ENCODE measurements around the gene PLEKHA4.
"Not testable (repeated sequence)": the region's sequence is repeated elsewhere in the genome, so short reads cannot be mapped to it uniquely, and the experiment has no call there.

The PLEKHA4 gene

GRCh38 chr19:48862827-48863226 lies 5.6 kb downstream of the PLEKHA4 start:
- Histone ChIP-seq H2AFZ (ENCODE audit: low read length, unreplicated experiment) (no peak overlapping the region), H3K4me1 (ENCODE audit: control insufficient read depth, insufficient read depth, low read length, unreplicated experiment) (peaks cover 5% of the 10 kb centered on the region), H3K27ac (ENCODE audit: low read depth, low read length) (no peak overlapping the region), H3K4me3 (ENCODE audit: low read depth, low read length) (no peak overlapping the region), H3K27me3 (ENCODE audit: insufficient read depth, low read length) (no peaks in the 10 kb centered on the region), H3K79me2 (ENCODE audit: control insufficient read depth, insufficient read depth, low read length, unreplicated experiment) (peaks cover 22% of the 10 kb centered on the region), H3K36me3 (ENCODE audit: insufficient read depth, low read length) (peaks cover 15% of the 10 kb centered on the region)

GRCh38 chr19:48861313-48861712 lies 7.1 kb downstream of the PLEKHA4 start:
- H3K4me3 ChIP-seq (ENCODE audit: low read depth, low read length) = no peak overlapping the region
- H3K4me1 ChIP-seq (ENCODE audit: control insufficient read depth, insufficient read depth, low read length, unreplicated experiment) = peaks cover 2% of the 10 kb centered on the region
- no peaks in the 10 kb centered on the region for H3K27me3 ChIP-seq (ENCODE audit: insufficient read depth, low read length)
- no peak overlapping the region for H2AFZ ChIP-seq (ENCODE audit: low read length, unreplicated experiment)
- peaks cover 8% of the 10 kb centered on the region for H3K79me2 ChIP-seq (ENCODE audit: control insufficient read depth, insufficient read depth, low read length, unreplicated experiment)
- H3K36me3 ChIP-seq (ENCODE audit: insufficient read depth, low read length) = peaks cover 15% of the 10 kb centered on the region
- no peak overlapping the region for H3K27ac ChIP-seq (ENCODE audit: low read depth, low read length)

GRCh38 chr19:48859711-48860572 lies 8.5 kb downstream of the PLEKHA4 start:
- Histone ChIP-seq H3K79me2 (ENCODE audit: control insufficient read depth, insufficient read depth, low read length, unreplicated experiment) (peaks cover 3% of the 10 kb centered on the region), H2AFZ (ENCODE audit: low read length, unreplicated experiment) (no peak overlapping the region), H3K27ac (ENCODE audit: low read depth, low read length) (no peak overlapping the region), H3K4me3 (ENCODE audit: low read depth, low read length) (no peak overlapping the region), H3K4me1 (ENCODE audit: control insufficient read depth, insufficient read depth, low read length, unreplicated experiment) (no peaks in the 10 kb centered on the region), H3K27me3 (ENCODE audit: insufficient read depth, low read length) (no peaks in the 10 kb centered on the region), H3K36me3 (ENCODE audit: insufficient read depth, low read length) (peaks cover 14% of the 10 kb centered on the region)

- Histone ChIP-seq H2AFZ (ENCODE audit: low read length, unreplicated experiment) (no peak overlapping the region), H3K36me3 (ENCODE audit: insufficient read depth, low read length) (peaks cover 9% of the 10 kb centered on the region), H3K4me3 (ENCODE audit: low read depth, low read length) (no peak overlapping the region), H3K27me3 (ENCODE audit: insufficient read depth, low read length) (no peaks in the 10 kb centered on the region), H3K27ac (ENCODE audit: low read depth, low read length) (no peak overlapping the region), H3K4me1 (ENCODE audit: control insufficient read depth, insufficient read depth, low read length, unreplicated experiment) (no peaks in the 10 kb centered on the region), H3K79me2 (ENCODE audit: control insufficient read depth, insufficient read depth, low read length, unreplicated experiment) (no peaks in the 10 kb centered on the region)
Observed at GRCh38 chr19:48858984-48859710, 9.3 kb downstream of the PLEKHA4 start.

GRCh38 chr19:48856921-48857320 lies 11.5 kb downstream of the PLEKHA4 start:
- no peak overlapping the region for H2AFZ ChIP-seq (ENCODE audit: low read length, unreplicated experiment)
- no peaks in the 10 kb centered on the region for H3K79me2 ChIP-seq (ENCODE audit: control insufficient read depth, insufficient read depth, low read length, unreplicated experiment)
- H3K27me3 ChIP-seq (ENCODE audit: insufficient read depth, low read length) = no peaks in the 10 kb centered on the region
- H3K27ac ChIP-seq (ENCODE audit: low read depth, low read length) = no peak overlapping the region
- H3K4me3 ChIP-seq (ENCODE audit: low read depth, low read length) = no peak overlapping the region
- H3K36me3 ChIP-seq (ENCODE audit: insufficient read depth, low read length) = peaks cover 5% of the 10 kb centered on the region
- no peaks in the 10 kb centered on the region for H3K4me1 ChIP-seq (ENCODE audit: control insufficient read depth, insufficient read depth, low read length, unreplicated experiment)

GRCh38 chr19:48854103-48854502 lies 14.3 kb downstream of the PLEKHA4 start:
- H3K4me3 ChIP-seq (ENCODE audit: low read depth, low read length) = no peak overlapping the region
- H3K36me3 ChIP-seq (ENCODE audit: insufficient read depth, low read length) = no peaks in the 10 kb centered on the region; the same call in 1 of the 2 replicates
- no peak overlapping the region for H2AFZ ChIP-seq (ENCODE audit: low read length, unreplicated experiment)
- H3K79me2 ChIP-seq (ENCODE audit: control insufficient read depth, insufficient read depth, low read length, unreplicated experiment) = no peaks in the 10 kb centered on the region
- no peak overlapping the region for H3K27ac ChIP-seq (ENCODE audit: low read depth, low read length)
- H3K4me1 ChIP-seq (ENCODE audit: control insufficient read depth, insufficient read depth, low read length, unreplicated experiment) = no peaks in the 10 kb centered on the region
- no peaks in the 10 kb centered on the region for H3K27me3 ChIP-seq (ENCODE audit: insufficient read depth, low read length)

GRCh38 chr19:48853483-48853882 lies 14.9 kb downstream of the PLEKHA4 start:
- Histone ChIP-seq H3K27me3 (ENCODE audit: insufficient read depth, low read length) (no peaks in the 10 kb centered on the region), H3K27ac (ENCODE audit: low read depth, low read length) (no peak overlapping the region), H3K4me1 (ENCODE audit: control insufficient read depth, insufficient read depth, low read length, unreplicated experiment) (no peaks in the 10 kb centered on the region), H3K79me2 (ENCODE audit: control insufficient read depth, insufficient read depth, low read length, unreplicated experiment) (no peaks in the 10 kb centered on the region), H3K36me3 (ENCODE audit: insufficient read depth, low read length) (no peaks in the 10 kb centered on the region; the same call in 1 of the 2 replicates), H2AFZ (ENCODE audit: low read length, unreplicated experiment) (no peak overlapping the region), H3K4me3 (ENCODE audit: low read depth, low read length) (no peak overlapping the region)

- Histone ChIP-seq H3K27ac (ENCODE audit: low read depth, low read length) (no peak overlapping the region), H3K79me2 (ENCODE audit: control insufficient read depth, insufficient read depth, low read length, unreplicated experiment) (no peaks in the 10 kb centered on the region), H3K36me3 (ENCODE audit: insufficient read depth, low read length) (no peaks in the 10 kb centered on the region; the same call in 1 of the 2 replicates), H3K4me1 (ENCODE audit: control insufficient read depth, insufficient read depth, low read length, unreplicated experiment) (no peaks in the 10 kb centered on the region), H2AFZ (ENCODE audit: low read length, unreplicated experiment) (no peak overlapping the region), H3K4me3 (ENCODE audit: low read depth, low read length) (no peak overlapping the region), H3K27me3 (ENCODE audit: insufficient read depth, low read length) (no peaks in the 10 kb centered on the region)
Observed at GRCh38 chr19:48852292-48852691, 16.1 kb downstream of the PLEKHA4 start.

GRCh38 chr19:48846659-48847058 lies 21.8 kb downstream of the PLEKHA4 start:
- not testable (repeated sequence) for H3K27me3 ChIP-seq (ENCODE audit: insufficient read depth, low read length); H3K4me3 ChIP-seq (ENCODE audit: low read depth, low read length); H2AFZ ChIP-seq (ENCODE audit: low read length, unreplicated experiment); H3K79me2 ChIP-seq (ENCODE audit: control insufficient read depth, insufficient read depth, low read length, unreplicated experiment); H3K4me1 ChIP-seq (ENCODE audit: control insufficient read depth, insufficient read depth, low read length, unreplicated experiment); H3K36me3 ChIP-seq (ENCODE audit: insufficient read depth, low read length); H3K27ac ChIP-seq (ENCODE audit: low read depth, low read length)

- H2AFZ ChIP-seq (ENCODE audit: low read length, unreplicated experiment) = no peak overlapping the region
- no peaks in the 10 kb centered on the region for H3K4me1 ChIP-seq (ENCODE audit: control insufficient read depth, insufficient read depth, low read length, unreplicated experiment)
- no peak overlapping the region for H3K4me3 ChIP-seq (ENCODE audit: low read depth, low read length)
- no peak overlapping the region for H3K27ac ChIP-seq (ENCODE audit: low read depth, low read length)
- peaks cover 9% of the 10 kb centered on the region for H3K36me3 ChIP-seq (ENCODE audit: insufficient read depth, low read length)
- no peaks in the 10 kb centered on the region for H3K79me2 ChIP-seq (ENCODE audit: control insufficient read depth, insufficient read depth, low read length, unreplicated experiment)
- no peaks in the 10 kb centered on the region for H3K27me3 ChIP-seq (ENCODE audit: insufficient read depth, low read length)
Observed at GRCh38 chr19:48845384-48845783, 23.0 kb downstream of the PLEKHA4 start.

- H3K27me3 ChIP-seq (ENCODE audit: insufficient read depth, low read length) = no peaks in the 10 kb centered on the region
- no peaks in the 10 kb centered on the region for H3K4me1 ChIP-seq (ENCODE audit: control insufficient read depth, insufficient read depth, low read length, unreplicated experiment)
Observed at GRCh38 chr19:48844472-48844871, 23.9 kb downstream of the PLEKHA4 start.

More at GRCh38 chr19:48844472-48844871, 23.9 kb downstream of the PLEKHA4 start:
- peaks cover 9% of the 10 kb centered on the region for H3K36me3 ChIP-seq (ENCODE audit: insufficient read depth, low read length)
- H3K27ac ChIP-seq (ENCODE audit: low read depth, low read length) = no peak overlapping the region
- H3K4me3 ChIP-seq (ENCODE audit: low read depth, low read length) = no peak overlapping the region
- no peaks in the 10 kb centered on the region for H3K79me2 ChIP-seq (ENCODE audit: control insufficient read depth, insufficient read depth, low read length, unreplicated experiment)
- H2AFZ ChIP-seq (ENCODE audit: low read length, unreplicated experiment) = no peak overlapping the region

All from ACC112 (cell line).